ENCODE measurements around the gene GPR160.

- TF ChIP-seq ZNF274 (IDR thresholded peaks at IDR 0.05; ENCODE audit: low read depth, low read length): no peak
- no peak for TF ChIP-seq YY1 (IDR thresholded peaks at IDR 0.05; ENCODE audit: insufficient read depth, insufficient read length)
Measured at GRCh38 chr3:170098753-170099152, 61.0 kb downstream of the GPR160 start.

Data from NT2/D1 (cell line).